Smooth muscle cell (in vitro differentiated cells): ENCODE measurements around the gene SMARCB1. TPM values are rescaled to one million over a fixed set of nuclear protein-coding genes. Genes with fewer than 3 reads are reported as not detected.

Experiments used
- DNase-seq: peaks from one replicate; lab custom pipeline; 2025; ENCODE audit not compliant: unreplicated experiment; lab: John Stamatoyannopoulos, UW
- H2AFZ ChIP-seq: fragments of 200-600 bp; sonication (generic); 2 replicates; pipeline ENCODE4 v1.6.0; 2016; ENCODE audit warnings: antibody characterized with exemption, low read depth, mild to moderate bottlenecking
- H3F3A ChIP-seq: fragments of 200-600 bp; sonication (generic); 2 replicates; pipeline ENCODE4 v1.6.0; 2017; ENCODE audit warnings: antibody characterized with exemption, low read depth
- H3K27ac ChIP-seq: fragments of 200-600 bp; sonication (generic); 2 replicates; pipeline ENCODE4 v1.5.1; 2016; ENCODE audit warnings: low read depth, mild to moderate bottlenecking
- H3K27me3 ChIP-seq: fragments of 200-600 bp; sonication (generic); 2 replicates; pipeline ENCODE4 v1.6.1; 2016; ENCODE audit warnings: low read depth, mild to moderate bottlenecking
- H3K36me3 ChIP-seq: fragments of 200-600 bp; sonication (generic); 2 replicates; pipeline ENCODE4 v1.5.1; 2016; ENCODE audit warnings: low read depth
- H3K4me1 ChIP-seq: fragments of 200-600 bp; sonication (generic); 2 replicates; pipeline ENCODE4 v1.5.1; 2016; ENCODE audit warnings: low read depth
- H3K4me2 ChIP-seq: fragments of 200-600 bp; sonication (generic); 2 replicates; pipeline ENCODE4 v1.6.0; 2016; ENCODE audit warnings: mild to moderate bottlenecking
- H3K4me3 ChIP-seq: fragments of 200-600 bp; sonication (generic); 2 replicates; pipeline ENCODE4 v1.5.1; 2016; ENCODE audit warnings: mild to moderate bottlenecking
- H3K79me2 ChIP-seq: fragments of 200-600 bp; sonication (generic); 2 replicates; pipeline ENCODE4 v1.6.0; 2016; ENCODE audit warnings: low read depth, mild to moderate bottlenecking
- H3K9ac ChIP-seq: fragments of 200-600 bp; sonication (generic); 2 replicates; pipeline ENCODE4 v1.6.0; 2016; ENCODE audit warnings: low read depth
- H3K9me3 ChIP-seq: fragments of 200-600 bp; sonication (generic); replicated peaks from 2 replicates; pipeline ENCODE4 v1.5.1; 2016; ENCODE audit warnings: low read depth
- H4K20me1 ChIP-seq: fragments of 200-600 bp; sonication (generic); 2 replicates; pipeline ENCODE4 v1.6.0; 2016; ENCODE audit warnings: low read depth
- CTCF ChIP-seq: fragments of 200-600 bp; sonication (generic); IDR thresholded peaks from 2 replicates; pipeline ENCODE4 v1.5.1; 2017; ENCODE audit warnings: borderline replicate concordance, mild to moderate bottlenecking, antibody characterized with exemption; ENCODE audit not compliant: insufficient read depth, poor library complexity, severe bottlenecking
- WGBS: methylation state at CpG from one replicate; pipeline ENCODE4 v1.1.7; 2016; ENCODE audit warnings: low lambda C conversion rate; 5-methylcytosine and 5-hydroxymethylcytosine counted together
- polyA plus RNA-seq: library from polyadenylated mRNA; unstranded; fragments of >200 nt; fragmentation: Nextera tagmentation; extraction: Ambion mirVana; gene quantifications from 2 replicates; pipeline ENCODE4 v1.2.1, GENCODE V29; 2016
- total RNA-seq: library from RNA; depleted of rRNA; stranded (reverse); fragments of >200 nt; gene quantifications from 2 replicates; pipeline ENCODE4 v1.2.3, GENCODE V29; 2014

SMARCB1 gene
- total and polyA plus RNA-seq, 2 experiments from 2014 or later = 65.8 to 124 TPM

GRCh38 chr22:23829845-23830372 is 43.1 kb downstream of the SMARCB1 start:
- Histone ChIP-seq H3K4me2 (peak overlapping the region; percentile 57), H3K27ac (peak overlapping the region; percentile 43)

GRCh38 chr22:23831261-23831660 is 44.5 kb downstream of the SMARCB1 start:
- peaks cover 35% of the 10 kb centered on the region for H4K20me1 ChIP-seq
- H3K27me3 ChIP-seq = no peaks in the 10 kb centered on the region

More at GRCh38 chr22:23829845-23830372, 43.1 kb downstream of the SMARCB1 start:
- Histone ChIP-seq H3K79me2 (peaks cover 14% of the 10 kb centered on the region), H3K4me3 (no peak overlapping the region), H3F3A (peaks cover 13% of the 10 kb centered on the region), H2AFZ (no peak overlapping the region), H3K27me3 (no peaks in the 10 kb centered on the region), H3K36me3 (no peaks in the 10 kb centered on the region), H3K9me3 (no peaks in the 10 kb centered on the region), H3K9ac (no peak overlapping the region), H4K20me1 (peaks cover 35% of the 10 kb centered on the region), H3K4me1 (no peaks in the 10 kb centered on the region)
- WGBS = 44% methylated on average over 7 of the region's 7 CpGs
- DNase-seq = no peak
- TF ChIP-seq CTCF = no peak

GRCh38 chr22:23831781-23832180 is 45.0 kb downstream of the SMARCB1 start:
- DNase-seq = no peak
- H3F3A ChIP-seq = peaks cover 13% of the 10 kb centered on the region
- TF ChIP-seq CTCF = no peak
- peaks cover 14% of the 10 kb centered on the region for H3K79me2 ChIP-seq
- H3K36me3 ChIP-seq = no peaks in the 10 kb centered on the region
- H3K27ac ChIP-seq = no peak overlapping the region
- H3K9ac ChIP-seq = no peak overlapping the region
- peaks cover 35% of the 10 kb centered on the region for H4K20me1 ChIP-seq
- H3K4me2 ChIP-seq = no peak overlapping the region
- no peaks in the 10 kb centered on the region for H3K9me3 ChIP-seq
- H2AFZ ChIP-seq = no peak overlapping the region
- no peaks in the 10 kb centered on the region for H3K4me1 ChIP-seq
- H3K27me3 ChIP-seq = no peaks in the 10 kb centered on the region
- H3K4me3 ChIP-seq = no peak overlapping the region
- 94% methylated on average over 10 of the region's 10 CpGs for WGBS

More at GRCh38 chr22:23831261-23831660, 44.5 kb downstream of the SMARCB1 start:
- no peak for TF ChIP-seq CTCF
- Histone ChIP-seq H3K79me2 (peaks cover 14% of the 10 kb centered on the region), H3K4me1 (no peaks in the 10 kb centered on the region), H2AFZ (no peak overlapping the region), H3K9me3 (no peaks in the 10 kb centered on the region), H3K4me3 (no peak overlapping the region), H3F3A (peaks cover 13% of the 10 kb centered on the region), H3K9ac (no peak overlapping the region), H3K36me3 (no peaks in the 10 kb centered on the region), H3K4me2 (no peak overlapping the region), H3K27ac (no peak overlapping the region)
- 96% methylated on average over 8 of the region's 8 CpGs for WGBS
- no peak for DNase-seq
